Fibroblast of skin of right biceps (primary cell): ENCODE data around the gene FOXE3.
"Not testable (repeated sequence)": the region's sequence is repeated elsewhere in the genome, so short reads cannot be mapped to it uniquely, and the experiment has no call there.

Experiments used
- DNase-seq: peaks from one replicate; pipeline ENCODE4 v3.0.0-alpha.2; 2013

FOXE3 gene

DNA sequence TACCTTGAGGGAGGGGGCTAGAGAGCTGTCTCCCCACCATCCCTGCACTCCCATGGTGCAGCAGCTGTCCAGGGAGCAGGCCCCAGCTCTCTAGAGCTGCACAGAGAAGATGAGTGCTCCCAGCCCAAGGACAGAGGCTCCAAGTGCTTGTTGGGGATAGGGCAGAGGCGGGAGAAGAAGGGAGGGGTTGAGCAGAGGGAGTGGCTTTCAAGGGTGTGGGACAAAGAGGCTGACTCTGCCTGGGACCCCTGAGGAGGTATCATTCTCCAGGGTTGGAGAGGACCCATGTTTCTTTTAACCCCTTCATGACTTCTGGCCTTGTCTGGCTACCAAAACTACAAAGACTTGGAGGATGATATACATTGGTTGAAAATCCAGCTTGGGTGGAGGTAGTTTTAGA lies 36.3 kb downstream of the FOXE3 start:
- no peak for DNase-seq

DNA sequence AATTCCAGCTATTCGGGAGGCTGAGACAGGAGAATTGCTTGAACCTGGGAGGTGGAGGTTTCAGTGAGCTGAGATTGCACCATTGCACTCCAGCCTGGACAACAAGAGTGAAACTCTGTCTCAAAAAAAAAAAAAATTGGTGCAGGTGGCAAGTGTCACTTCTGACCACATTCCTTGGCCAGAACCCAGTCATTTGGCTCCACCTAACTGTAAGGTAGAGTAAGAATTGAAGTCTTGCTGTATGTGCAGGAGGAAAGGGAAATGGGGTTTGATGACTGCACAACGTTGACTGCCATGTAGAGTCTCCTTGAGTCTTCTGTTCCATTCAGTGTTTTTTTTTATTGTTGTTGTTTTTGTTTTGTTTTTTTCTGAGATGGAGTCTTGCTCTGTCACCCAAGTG lies 37.8 kb downstream of the FOXE3 start:
- not testable (repeated sequence) for DNase-seq

DNA sequence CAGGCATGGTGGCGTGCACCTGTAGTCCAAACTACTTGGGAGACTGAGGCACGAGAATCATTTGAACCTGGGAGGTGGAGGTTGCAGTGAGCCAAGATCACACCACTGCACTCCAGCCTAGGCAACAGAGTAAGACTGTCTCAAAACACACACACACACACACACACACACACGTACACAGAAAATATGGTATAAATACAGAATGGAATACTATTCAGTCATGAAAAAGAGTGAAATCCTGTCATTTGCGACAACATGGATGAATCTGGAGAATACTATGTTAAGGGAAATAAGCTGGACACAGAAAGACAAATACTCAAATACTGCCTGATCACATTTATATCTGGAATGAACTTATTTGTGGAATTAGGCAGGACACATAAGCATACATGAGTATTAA lies 40.2 kb downstream of the FOXE3 start:
- DNase-seq = no peak

DNA sequence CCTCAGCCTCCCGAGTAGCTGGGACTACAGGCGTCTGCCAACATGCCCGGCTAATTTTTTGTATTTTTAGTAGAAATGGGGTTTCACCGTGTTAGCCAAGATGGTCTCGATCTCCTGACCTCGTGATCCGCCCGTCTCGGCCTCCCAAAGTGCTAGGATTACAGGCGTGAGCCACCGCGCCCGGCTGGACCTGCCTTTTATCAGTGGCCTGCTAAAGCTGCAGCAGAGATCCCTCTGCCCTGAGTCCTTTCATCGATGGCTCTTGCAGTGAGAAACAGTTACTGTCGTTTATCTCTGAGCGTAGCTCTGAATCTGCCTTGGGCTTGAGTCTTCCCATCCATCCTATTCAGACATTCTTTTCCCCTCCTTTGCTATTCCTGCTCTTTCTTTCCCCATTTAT lies 41.5 kb downstream of the FOXE3 start:
- not testable (repeated sequence) for DNase-seq

DNA sequence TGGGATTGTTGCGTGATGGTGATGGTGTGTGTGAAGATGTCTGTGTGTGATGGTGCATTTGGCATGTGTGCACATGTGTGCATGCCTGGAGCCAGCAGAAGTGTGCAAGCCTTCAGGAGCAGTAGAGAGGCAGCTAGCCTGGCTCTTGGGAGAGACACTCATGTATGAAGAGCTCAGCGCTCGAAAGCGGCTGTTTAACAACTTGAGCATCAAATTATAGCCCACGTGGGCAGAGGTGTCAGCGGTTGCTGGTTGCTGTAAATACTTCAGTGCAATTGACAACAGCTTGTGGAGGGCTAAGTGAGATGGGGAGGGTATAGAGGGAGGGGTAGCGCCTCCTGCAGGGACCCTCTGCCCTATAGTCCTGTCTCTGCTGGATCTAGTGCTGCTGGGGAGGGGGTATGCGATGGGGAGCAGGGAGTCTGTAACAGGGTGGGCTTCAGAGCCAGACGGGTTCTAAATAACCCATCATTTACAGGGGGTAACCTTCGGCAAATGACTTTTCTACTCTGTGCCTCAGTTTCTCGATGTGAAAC lies 43.2 kb downstream of the FOXE3 start:
- no peak for DNase-seq

DNA sequence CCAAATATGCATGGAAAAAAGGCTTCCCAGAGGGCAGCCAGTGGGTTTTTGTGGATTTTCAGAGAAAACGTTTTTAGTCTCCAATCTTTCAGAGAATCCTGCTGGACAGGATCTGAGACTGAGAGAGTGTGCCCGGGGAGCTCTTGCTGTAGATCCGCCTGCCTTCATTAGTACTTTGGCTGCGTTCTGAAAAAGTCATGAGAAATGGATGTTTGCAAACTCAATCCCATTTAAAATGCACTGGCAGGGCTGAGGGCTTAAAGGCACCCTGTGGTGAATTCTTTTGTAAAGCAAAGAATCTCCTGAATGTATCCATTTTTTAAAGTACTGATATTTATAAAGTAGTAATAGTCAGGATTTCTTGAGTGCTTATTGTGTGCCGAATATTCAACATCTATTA lies 44.0 kb downstream of the FOXE3 start:
- no peak for DNase-seq

DNA sequence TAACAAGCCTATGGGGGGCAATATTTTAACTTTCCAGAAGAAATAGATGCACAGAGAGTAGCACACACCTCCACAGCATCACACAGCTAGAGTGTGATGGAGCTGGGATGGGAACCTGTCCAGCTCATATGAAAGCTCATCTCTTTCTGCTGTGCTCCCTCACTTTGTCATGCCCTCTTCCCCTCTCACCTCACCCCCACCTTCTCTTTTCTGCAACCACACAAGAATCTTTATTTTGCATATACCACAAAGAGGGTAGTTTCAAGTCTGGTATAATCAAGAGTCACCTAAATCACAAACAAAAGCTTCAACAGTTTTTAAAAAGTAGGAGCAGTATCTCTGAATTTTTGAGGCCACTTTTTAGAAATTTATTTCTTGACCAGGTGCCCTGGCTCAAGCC lies 44.4 kb downstream of the FOXE3 start:
- DNase-seq = no peak

DNA sequence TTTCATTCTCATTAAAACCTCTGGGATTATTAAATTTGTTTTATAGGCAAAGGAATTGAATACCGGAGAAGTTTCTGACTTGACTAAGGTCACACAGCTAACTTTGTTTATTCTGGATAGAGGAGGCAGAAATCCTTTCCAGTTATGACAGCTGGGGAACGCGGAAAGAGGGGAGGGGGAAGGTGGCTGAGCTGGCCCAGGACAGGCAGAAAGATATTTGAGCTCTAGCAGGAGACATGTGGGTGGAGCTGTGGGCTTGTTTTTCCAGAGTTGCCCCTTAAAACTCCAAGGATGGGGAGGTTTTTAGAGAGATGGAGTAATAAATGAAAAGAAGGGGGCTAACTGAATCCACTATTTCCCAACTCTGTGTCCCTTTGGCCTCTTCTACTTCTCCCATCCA lies 49.5 kb downstream of the FOXE3 start:
- DNase-seq = no peak
